Activated CD4-positive, alpha-beta memory T cell treated with anti-CD3 and anti-CD28 coated beads, Interleukin-2, amount 10 ng/mL, durations not matched to agents 7 days and 5 days (primary cell): ENCODE results near the gene GSTA2. TPM values are rescaled to one million over a fixed set of nuclear protein-coding genes. Genes with fewer than 3 reads are reported as not detected.
"Not testable (repeated sequence)": the region's sequence is repeated elsewhere in the genome, so short reads cannot be mapped to it uniquely, and the experiment has no call there.

Source experiments
- CTCF ChIA-PET: fragments of 350-600 bp; sonication (Branson Sonifier 250); formaldehyde crosslinking; loops from one replicate; lab custom pipeline; 2021; ENCODE audit warnings: antibody characterized with exemption, inconsistent platforms; lab: Charles Lee
- POLR2A ChIA-PET: fragments of 350-600 bp; sonication (Branson Sonifier 250); formaldehyde crosslinking; loops from one replicate; lab custom pipeline; 2021; ENCODE audit warnings: antibody characterized with exemption; lab: Charles Lee
- DNase-seq: peaks from one replicate; pipeline ENCODE4 v3.0.0-alpha.2; 2020
- H3K27ac Mint-ChIP-seq: one replicate; pipeline ENCODE4 v1.8.0; 2021; ENCODE audit warnings: mild to moderate bottlenecking, mixed read lengths
- H3K27me3 Mint-ChIP-seq: one replicate; pipeline ENCODE4 v1.8.0; 2021; ENCODE audit warnings: mixed read lengths
- H3K36me3 Mint-ChIP-seq: one replicate; pipeline ENCODE4 v1.8.0; 2021; ENCODE audit warnings: low read depth, mixed read lengths
- H3K4me1 Mint-ChIP-seq: one replicate; pipeline ENCODE4 v1.8.0; 2021; ENCODE audit warnings: mixed read lengths
- H3K4me3 Mint-ChIP-seq: one replicate; pipeline ENCODE4 v1.8.0; 2021; ENCODE audit warnings: mild to moderate bottlenecking, mixed read lengths
- H3K9me3 Mint-ChIP-seq: one replicate; pipeline ENCODE4 v1.8.0; 2021; ENCODE audit warnings: mixed read lengths
- total RNA-seq, 2 experiments: library from RNA; stranded (reverse); gene quantifications; one replicate each; pipeline ENCODE4 v1.2.3, GENCODE V29; 2021

The GSTA2 gene
- total RNA-seq, 2 experiments from 2014 or later, result not detected

DNA sequence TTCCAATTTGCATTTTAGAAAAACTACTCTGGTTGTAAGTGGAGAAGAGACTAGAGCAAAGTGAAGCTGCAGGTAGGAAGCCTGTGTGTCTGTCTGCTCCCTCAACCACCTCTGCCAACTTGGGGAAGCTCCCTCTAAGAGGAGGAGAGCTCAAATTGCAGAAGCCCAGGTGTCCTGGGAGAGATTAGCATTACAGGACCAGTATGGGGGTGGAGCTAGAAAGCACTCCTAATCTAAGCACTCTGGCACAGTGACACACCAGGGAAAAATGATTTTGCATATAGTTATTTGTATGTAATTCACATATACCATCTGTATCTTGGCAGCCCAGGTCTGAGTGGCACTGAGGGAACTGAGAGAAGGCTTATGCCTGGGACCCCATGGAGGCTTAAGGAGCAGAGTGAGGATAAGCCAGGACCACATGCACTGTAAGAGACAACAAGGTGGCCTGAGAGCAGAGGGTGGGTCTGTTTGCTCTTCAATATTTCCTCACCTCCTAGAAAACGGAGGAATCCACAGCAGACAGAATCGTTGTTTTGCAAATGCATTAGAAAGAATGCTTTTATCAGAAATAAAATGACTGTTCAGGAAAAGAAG, 13.6 kb downstream of the GSTA2 start:
- CTCF ChIA-PET, result no interaction called here
- H3K27me3 Mint-ChIP-seq, result peaks cover 2% of the 10 kb centered on the region

DNA sequence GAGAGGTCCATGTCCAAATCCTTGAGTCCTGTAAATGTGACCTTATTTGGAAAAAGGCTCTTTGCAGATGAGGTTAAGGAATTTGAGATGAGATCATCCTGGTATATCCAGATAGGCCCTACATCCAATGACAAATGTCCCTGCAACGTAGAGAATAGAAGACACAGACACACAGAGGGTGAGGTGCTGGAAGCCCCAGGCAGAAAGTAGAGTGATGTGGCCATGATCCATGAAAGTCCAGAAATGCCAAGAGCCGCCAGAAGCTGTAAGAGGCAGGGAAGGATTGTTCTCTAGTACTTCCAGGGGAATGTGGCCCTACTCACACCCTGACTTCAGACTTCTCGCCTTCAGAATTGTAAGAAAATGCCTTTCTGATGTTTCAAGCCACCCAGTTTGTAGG, 16.0 kb downstream of the GSTA2 start:
- H3K36me3 Mint-ChIP-seq, H3K4me3 Mint-ChIP-seq, H3K9me3 Mint-ChIP-seq, DNase-seq, CTCF ChIA-PET, H3K27ac Mint-ChIP-seq, POLR2A ChIA-PET, H3K27me3 Mint-ChIP-seq, H3K4me1 Mint-ChIP-seq: not testable (repeated sequence)

More for the DNA sequence above, 13.6 kb downstream of the GSTA2 start:
- no peak overlapping the region for H3K27ac Mint-ChIP-seq
- POLR2A ChIA-PET, result no interaction called here
- H3K36me3 Mint-ChIP-seq, result no peaks in the 10 kb centered on the region
- DNase-seq, result no peak
- H3K9me3 Mint-ChIP-seq, result no peaks in the 10 kb centered on the region
- H3K4me1 Mint-ChIP-seq, result no peaks in the 10 kb centered on the region
- no peak overlapping the region for H3K4me3 Mint-ChIP-seq

DNA sequence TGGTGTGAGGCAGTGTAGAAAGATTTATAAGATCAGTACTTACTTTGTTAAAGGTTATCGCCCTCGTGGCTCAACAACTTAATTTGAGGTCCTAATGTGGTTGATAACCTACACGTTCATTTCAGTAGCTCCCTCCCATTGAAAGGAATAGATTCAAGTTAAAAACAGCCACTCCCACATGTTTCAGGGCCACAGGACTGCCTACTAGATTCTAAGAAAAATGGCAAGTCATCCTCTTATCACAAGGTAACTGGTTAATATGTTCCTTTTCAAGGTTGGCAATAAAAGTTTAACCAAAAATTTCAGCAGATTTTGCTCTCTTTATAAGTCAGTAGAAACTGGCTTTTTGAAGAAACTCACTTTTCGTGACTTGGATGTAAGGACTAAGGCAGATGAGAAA, 17.1 kb downstream of the GSTA2 start:
- Mint-ChIP-seq H3K4me3 (no peak overlapping the region), H3K27ac (no peak overlapping the region), H3K9me3 (no peaks in the 10 kb centered on the region), H3K27me3 (peaks cover 9% of the 10 kb centered on the region), H3K4me1 (no peaks in the 10 kb centered on the region), H3K36me3 (no peaks in the 10 kb centered on the region)
- no peak for DNase-seq
- ChIA-PET POLR2A (no interaction called here), CTCF (no interaction called here)

DNA sequence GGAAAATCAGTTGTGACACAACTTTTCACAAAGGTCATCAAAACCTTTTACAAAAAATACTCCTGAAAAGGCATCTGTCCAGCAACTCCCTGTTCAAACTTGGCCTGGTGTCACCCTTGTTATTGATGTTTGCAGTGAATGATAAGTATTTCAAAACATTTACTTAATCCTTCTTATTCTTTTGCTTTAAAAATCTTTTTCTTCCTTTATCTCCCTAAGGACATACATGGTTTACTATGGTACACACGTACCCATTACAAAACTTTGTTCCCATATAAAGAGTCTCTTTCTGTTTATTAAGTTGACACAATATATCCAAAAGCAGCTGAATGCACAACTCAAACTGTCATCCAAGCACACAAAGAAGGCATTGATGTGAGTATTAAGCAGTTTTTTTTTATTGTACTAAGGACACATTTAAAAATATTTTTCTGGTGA, 17.5 kb downstream of the GSTA2 start:
- no peak overlapping the region for H3K4me3 Mint-ChIP-seq
- no peaks in the 10 kb centered on the region for H3K9me3 Mint-ChIP-seq
- no peak overlapping the region for H3K27ac Mint-ChIP-seq
- no peaks in the 10 kb centered on the region for H3K36me3 Mint-ChIP-seq
- ChIA-PET POLR2A (no interaction called here), CTCF (no interaction called here)
- peaks cover 10% of the 10 kb centered on the region for H3K27me3 Mint-ChIP-seq
- no peak for DNase-seq
- H3K4me1 Mint-ChIP-seq, result no peaks in the 10 kb centered on the region

DNA sequence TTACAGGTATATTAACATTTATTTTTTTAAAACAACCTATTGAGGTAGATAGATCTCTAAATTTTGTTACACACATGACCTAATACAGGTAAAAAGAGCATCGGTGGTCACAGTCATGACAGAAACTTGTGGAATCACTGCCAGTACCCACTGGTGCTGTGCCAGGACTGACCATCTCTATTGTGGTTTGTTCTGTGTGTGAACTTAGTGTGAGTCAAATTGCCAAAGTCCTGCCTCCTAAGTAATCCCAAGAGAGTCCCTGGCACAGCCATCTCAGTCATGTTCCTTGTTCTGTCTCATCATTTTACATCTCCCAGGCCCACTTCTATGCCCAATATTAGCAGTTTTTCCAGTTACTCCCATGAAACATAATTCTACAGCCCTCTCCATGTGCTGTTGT, 21.4 kb downstream of the GSTA2 start:
- peaks cover 13% of the 10 kb centered on the region for H3K27me3 Mint-ChIP-seq
- POLR2A ChIA-PET, result no interaction called here

DNA sequence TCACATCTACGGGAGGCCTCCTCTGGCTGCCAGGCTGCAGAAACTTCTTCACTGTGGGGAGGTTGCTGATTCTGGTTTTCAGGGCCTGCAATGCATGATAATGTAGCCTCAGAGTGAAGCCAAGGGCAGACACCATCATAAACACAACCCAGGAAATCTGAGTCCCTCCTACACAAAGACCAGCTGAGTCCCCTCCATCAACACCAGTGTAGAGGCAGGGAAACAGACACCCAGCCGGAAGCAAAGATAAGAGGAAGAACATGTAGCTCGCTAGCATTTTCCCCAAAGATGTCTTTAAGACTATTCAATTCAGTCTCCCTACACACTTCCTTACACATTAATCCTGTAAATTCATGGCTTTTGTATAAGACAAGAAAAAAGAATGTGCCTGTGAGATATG, 23.6 kb downstream of the GSTA2 start:
- ChIA-PET POLR2A (no interaction called here), CTCF (no interaction called here)
- Mint-ChIP-seq H3K27ac (no peak overlapping the region), H3K4me1 (no peaks in the 10 kb centered on the region), H3K27me3 (peaks cover 13% of the 10 kb centered on the region), H3K36me3 (no peaks in the 10 kb centered on the region), H3K9me3 (no peaks in the 10 kb centered on the region), H3K4me3 (no peak overlapping the region)
- DNase-seq, result no peak

More for the DNA sequence above, 21.4 kb downstream of the GSTA2 start:
- no peaks in the 10 kb centered on the region for H3K9me3 Mint-ChIP-seq
- DNase-seq, result no peak
- no peak overlapping the region for H3K27ac Mint-ChIP-seq
- H3K4me1 Mint-ChIP-seq, result no peaks in the 10 kb centered on the region
- H3K4me3 Mint-ChIP-seq, result no peak overlapping the region
- CTCF ChIA-PET, result no interaction called here
- H3K36me3 Mint-ChIP-seq, result no peaks in the 10 kb centered on the region

DNA sequence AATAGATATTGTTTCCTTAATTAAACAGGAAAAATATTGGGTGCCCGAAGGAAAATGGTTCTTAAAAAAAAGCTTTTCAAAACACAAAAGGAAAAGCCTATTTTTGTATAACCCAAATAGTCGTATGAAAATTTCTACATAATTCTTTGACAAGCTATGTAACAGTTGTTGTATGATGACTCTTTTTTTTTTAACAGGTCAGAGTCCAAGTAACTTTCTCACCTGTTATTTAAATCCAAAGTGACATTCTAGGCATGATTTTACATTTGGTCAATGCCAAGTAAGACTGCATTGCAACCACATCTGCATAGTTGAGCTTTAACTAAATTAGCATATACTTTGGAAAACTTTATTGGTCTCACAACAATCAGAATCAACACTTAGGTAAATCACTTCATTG, 24.1 kb downstream of the GSTA2 start:
- Mint-ChIP-seq H3K4me3 (no peak overlapping the region), H3K36me3 (no peaks in the 10 kb centered on the region), H3K9me3 (no peaks in the 10 kb centered on the region), H3K4me1 (no peaks in the 10 kb centered on the region), H3K27me3 (peaks cover 13% of the 10 kb centered on the region), H3K27ac (no peak overlapping the region)
- CTCF ChIA-PET, result no interaction called here
- POLR2A ChIA-PET, result no interaction called here
- no peak for DNase-seq

DNA sequence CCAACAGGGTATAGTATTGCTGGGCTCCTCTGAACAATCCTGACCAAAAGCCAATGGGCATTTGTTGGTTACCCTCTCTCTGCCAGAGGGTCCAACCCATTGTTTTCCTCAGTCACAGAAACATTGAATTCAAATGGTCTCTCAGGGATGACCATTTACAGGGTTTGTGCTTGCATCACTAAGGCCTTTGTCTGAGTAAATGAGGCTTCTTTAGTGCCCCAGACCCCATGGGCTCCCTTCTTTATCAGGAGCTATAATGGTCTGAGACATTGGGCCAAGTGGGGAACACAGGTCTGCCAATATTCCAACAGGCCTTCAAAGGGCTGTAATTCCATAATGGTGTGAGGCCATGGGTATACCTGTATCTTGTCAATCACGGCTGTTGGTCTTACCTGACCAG, 27.1 kb downstream of the GSTA2 start:
- Mint-ChIP-seq H3K9me3 (no peaks in the 10 kb centered on the region), H3K36me3 (no peaks in the 10 kb centered on the region), H3K4me1 (no peaks in the 10 kb centered on the region), H3K27ac (no peak overlapping the region), H3K4me3 (no peak overlapping the region), H3K27me3 (peaks cover 4% of the 10 kb centered on the region)
- ChIA-PET POLR2A (no interaction called here), CTCF (no interaction called here)
- DNase-seq, result no peak

DNA sequence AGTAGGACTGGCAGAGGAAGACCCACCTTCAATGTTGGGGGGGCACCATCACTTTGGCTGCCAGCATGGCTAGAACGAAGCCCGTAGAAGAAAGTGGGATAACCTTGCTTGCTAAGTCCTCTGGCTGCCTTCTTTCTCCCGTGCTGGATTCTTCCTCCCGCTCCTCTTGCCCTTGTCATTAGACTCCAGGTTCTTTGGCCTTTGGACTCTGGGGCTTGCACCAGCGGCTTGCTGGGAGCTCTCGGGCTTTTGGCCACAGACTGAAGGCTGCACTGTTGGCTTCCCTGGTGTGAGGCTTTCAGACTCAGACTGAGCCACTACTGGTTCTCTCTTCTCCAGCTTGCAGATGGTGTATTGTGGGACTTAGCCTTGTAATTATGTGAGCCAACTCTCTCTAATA, 28.2 kb downstream of the GSTA2 start:
- Mint-ChIP-seq H3K4me1 (no peaks in the 10 kb centered on the region), H3K27me3 (no peaks in the 10 kb centered on the region), H3K27ac (no peak overlapping the region), H3K4me3 (no peak overlapping the region), H3K36me3 (no peaks in the 10 kb centered on the region), H3K9me3 (no peaks in the 10 kb centered on the region)
- POLR2A ChIA-PET, result no interaction called here
- CTCF ChIA-PET, result no interaction called here
- no peak for DNase-seq

DNA sequence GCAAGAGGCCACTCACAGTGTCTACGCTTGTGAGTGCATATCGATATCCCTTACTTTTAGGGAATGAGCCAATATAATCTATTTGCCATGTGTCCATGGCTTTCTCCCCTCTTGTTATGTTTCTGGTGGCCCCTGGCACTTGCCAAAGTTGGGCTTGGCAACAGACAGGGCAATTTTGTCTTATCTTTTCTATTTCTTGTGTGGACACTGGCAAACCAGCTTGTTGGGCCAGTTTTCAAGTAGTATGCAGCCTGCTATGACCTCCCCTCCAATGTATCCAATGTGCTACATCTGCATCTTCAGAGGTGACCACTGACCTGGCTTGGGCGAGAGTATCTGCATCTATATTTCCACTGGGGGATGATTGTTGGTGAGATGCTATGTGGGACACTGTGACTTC, 29.2 kb downstream of the GSTA2 start:
- POLR2A ChIA-PET, result no interaction called here
- no peak overlapping the region for H3K4me3 Mint-ChIP-seq
- no peaks in the 10 kb centered on the region for H3K9me3 Mint-ChIP-seq
- no peaks in the 10 kb centered on the region for H3K27me3 Mint-ChIP-seq
- H3K27ac Mint-ChIP-seq, result no peak overlapping the region
- no peaks in the 10 kb centered on the region for H3K4me1 Mint-ChIP-seq
- no peak for DNase-seq
- CTCF ChIA-PET, result no interaction called here
- H3K36me3 Mint-ChIP-seq, result no peaks in the 10 kb centered on the region

DNA sequence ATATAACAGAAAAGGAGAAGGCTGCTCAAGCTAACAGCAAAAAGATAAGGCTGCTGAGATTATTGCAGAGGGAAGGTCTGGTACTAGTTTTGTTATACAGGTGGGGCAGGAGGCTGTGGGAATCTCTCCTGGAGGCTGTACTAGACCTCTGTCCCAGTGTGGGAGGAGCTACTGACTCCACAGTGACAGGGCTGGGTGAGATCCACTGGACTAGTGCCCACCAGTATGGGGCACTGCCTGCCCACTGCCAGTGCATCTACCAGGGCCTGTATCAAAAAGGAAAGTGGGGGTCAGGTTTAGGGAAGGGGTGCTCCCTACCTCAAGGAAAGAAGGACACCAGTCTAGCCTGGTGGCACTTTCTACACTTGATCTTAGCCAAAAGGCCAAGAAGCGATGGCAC, 30.1 kb downstream of the GSTA2 start:
- Mint-ChIP-seq H3K36me3 (no peaks in the 10 kb centered on the region), H3K4me1 (no peaks in the 10 kb centered on the region), H3K27me3 (no peaks in the 10 kb centered on the region), H3K27ac (no peak overlapping the region), H3K4me3 (no peak overlapping the region), H3K9me3 (no peaks in the 10 kb centered on the region)
- ChIA-PET CTCF (no interaction called here), POLR2A (no interaction called here)
- no peak for DNase-seq

DNA sequence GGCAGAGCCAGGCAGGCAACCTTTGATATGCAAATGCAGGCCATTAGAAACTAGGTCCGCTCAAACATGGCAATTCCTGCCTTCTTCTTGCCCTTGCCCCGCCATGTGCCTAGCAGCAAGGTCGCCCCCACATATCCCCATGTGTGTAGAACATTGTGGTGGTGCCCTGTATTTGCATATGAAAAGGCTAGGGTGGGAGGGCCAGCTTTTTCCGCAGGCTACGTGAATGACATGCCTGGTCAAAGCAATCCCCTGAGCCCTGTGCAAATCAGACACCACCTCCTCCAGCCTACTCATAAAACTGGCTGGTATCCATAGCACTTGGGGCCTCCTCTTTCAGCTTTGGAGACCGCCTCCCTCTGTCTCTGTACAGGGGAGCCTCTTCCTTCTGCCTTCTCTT, 31.6 kb downstream of the GSTA2 start:
- no peaks in the 10 kb centered on the region for H3K27me3 Mint-ChIP-seq
- H3K36me3 Mint-ChIP-seq, result no peaks in the 10 kb centered on the region
- ChIA-PET CTCF (no interaction called here), POLR2A (no interaction called here)
- H3K4me1 Mint-ChIP-seq, result no peaks in the 10 kb centered on the region
- no peak overlapping the region for H3K27ac Mint-ChIP-seq
- no peak overlapping the region for H3K4me3 Mint-ChIP-seq
- no peaks in the 10 kb centered on the region for H3K9me3 Mint-ChIP-seq
- no peak for DNase-seq

DNA sequence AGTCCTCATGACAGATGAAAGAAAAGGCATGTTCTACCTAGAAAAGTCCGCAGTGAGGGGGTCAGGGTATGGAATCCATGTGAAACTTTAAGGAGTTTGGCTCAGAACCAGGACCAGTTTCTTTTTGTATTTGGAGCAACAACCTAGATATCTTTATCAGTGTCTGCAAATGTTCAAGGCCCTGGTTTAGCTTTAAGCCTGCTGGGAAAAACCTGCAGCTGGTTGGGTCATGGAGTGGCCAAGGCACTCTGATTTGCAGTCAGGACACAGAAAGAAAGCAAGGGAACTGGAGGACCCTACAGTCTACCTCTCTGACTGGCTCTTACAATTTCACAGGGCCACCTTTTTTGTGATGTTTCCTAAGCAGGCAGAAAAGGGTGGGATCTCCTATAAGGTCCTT, 33.7 kb downstream of the GSTA2 start:
- Mint-ChIP-seq H3K9me3 (no peaks in the 10 kb centered on the region), H3K4me1 (no peaks in the 10 kb centered on the region), H3K27me3 (no peaks in the 10 kb centered on the region), H3K36me3 (no peaks in the 10 kb centered on the region), H3K27ac (no peak overlapping the region), H3K4me3 (no peak overlapping the region)
- POLR2A ChIA-PET, result no interaction called here
- CTCF ChIA-PET, result no interaction called here
- DNase-seq, result no peak

DNA sequence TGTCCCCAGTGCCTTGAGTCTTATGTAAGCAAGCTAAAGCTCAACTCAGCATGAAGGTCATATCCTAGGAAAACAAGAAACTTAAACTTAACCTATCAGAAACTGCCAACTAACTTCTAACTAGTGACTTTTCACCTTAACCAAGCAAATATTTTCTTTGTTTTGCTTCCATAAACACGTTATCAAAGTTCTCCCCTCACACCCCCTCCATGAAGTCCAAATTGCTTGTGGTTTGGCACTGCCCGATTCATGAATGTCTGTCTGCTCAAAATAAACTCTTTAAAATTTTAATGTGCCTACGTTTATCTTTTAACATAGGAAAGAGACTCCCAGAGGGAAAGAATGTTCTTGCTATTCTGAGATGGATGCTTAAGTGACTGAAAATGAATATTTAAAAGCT, 34.9 kb downstream of the GSTA2 start:
- H3K4me1 Mint-ChIP-seq, result no peaks in the 10 kb centered on the region

More for the DNA sequence above, 34.9 kb downstream of the GSTA2 start:
- no peaks in the 10 kb centered on the region for H3K36me3 Mint-ChIP-seq
- no peaks in the 10 kb centered on the region for H3K27me3 Mint-ChIP-seq
- no peak overlapping the region for H3K27ac Mint-ChIP-seq
- POLR2A ChIA-PET, result no interaction called here
- H3K9me3 Mint-ChIP-seq, result no peaks in the 10 kb centered on the region
- no peak overlapping the region for H3K4me3 Mint-ChIP-seq
- CTCF ChIA-PET, result no interaction called here
- no peak for DNase-seq
